HG03280 (cell line): ENCODE measurements around the gene ZDHHC5.
A peak's percentile ranks its signal among the peaks of the same experiment; 100 is the strongest.
"Not testable (repeated sequence)": the region's sequence is repeated elsewhere in the genome, so short reads cannot be mapped to it uniquely, and the experiment has no call there.

Experiments used
- ATAC-seq: cut with Tn5 transposase; IDR thresholded peaks from one replicate; pipeline ENCODE4 v1.9.1; 2021; ENCODE audit warnings: mild to moderate bottlenecking, moderate library complexity; ENCODE audit not compliant: unreplicated experiment

Gene ZDHHC5

DNA sequence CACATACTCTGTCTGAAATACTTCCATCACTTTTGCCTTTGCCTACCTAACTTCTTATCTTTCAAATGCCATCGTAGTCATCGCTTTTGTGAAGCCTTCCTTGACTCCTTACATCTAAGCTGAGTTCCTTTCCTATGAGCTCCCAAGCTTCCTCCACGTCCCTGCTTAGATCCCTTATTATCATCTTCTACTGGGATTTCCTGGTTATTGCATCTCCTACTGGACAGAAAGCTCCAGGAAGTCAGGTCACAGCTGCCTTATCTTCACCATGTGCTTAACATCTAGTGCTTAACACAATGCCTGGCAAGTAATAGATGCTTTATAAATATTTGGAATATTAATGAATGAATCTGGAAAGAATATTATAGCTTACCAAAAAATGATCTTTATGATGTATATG, 24.1 kb upstream of the ZDHHC5 start:
- ATAC-seq: no peak

GRCh38 chr11:57644748-57645688, 22.9 kb upstream of the ZDHHC5 start:
- ATAC-seq: peak; percentile 60

GRCh38 chr11:57645689-57646085, 22.2 kb upstream of the ZDHHC5 start:
- no peak for ATAC-seq

GRCh38 chr11:57646194-57646798, 21.6 kb upstream of the ZDHHC5 start:
- no peak for ATAC-seq

DNA sequence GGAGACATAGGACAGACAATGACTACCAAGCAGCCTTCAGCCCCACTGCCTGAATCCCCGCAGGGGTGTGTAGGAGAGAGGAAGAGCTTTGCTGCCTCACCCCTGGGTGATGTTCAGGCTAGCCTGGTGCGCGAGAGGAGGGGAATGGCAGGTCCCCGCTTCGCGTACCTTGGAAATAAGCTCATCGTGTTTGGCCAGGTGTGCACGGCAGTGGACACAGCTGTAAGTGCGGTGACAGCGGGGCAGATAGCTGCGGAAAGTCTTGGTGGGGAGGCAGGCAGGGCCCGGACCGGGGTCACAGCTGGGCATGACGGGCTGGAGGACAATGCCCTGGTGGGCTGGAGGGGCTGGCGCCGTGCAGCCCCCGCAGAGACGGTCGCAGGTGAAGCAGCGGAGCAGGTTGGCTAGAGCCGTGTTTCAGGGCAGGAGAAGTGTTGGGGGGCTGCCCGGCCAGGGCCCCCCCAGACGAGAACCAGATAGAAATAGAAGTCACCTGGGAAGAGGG, 21.1 kb upstream of the ZDHHC5 start:
- ATAC-seq: no peak

- no peak for ATAC-seq
Measured at GRCh38 chr11:57647372-57647771, 20.5 kb upstream of the ZDHHC5 start.

DNA sequence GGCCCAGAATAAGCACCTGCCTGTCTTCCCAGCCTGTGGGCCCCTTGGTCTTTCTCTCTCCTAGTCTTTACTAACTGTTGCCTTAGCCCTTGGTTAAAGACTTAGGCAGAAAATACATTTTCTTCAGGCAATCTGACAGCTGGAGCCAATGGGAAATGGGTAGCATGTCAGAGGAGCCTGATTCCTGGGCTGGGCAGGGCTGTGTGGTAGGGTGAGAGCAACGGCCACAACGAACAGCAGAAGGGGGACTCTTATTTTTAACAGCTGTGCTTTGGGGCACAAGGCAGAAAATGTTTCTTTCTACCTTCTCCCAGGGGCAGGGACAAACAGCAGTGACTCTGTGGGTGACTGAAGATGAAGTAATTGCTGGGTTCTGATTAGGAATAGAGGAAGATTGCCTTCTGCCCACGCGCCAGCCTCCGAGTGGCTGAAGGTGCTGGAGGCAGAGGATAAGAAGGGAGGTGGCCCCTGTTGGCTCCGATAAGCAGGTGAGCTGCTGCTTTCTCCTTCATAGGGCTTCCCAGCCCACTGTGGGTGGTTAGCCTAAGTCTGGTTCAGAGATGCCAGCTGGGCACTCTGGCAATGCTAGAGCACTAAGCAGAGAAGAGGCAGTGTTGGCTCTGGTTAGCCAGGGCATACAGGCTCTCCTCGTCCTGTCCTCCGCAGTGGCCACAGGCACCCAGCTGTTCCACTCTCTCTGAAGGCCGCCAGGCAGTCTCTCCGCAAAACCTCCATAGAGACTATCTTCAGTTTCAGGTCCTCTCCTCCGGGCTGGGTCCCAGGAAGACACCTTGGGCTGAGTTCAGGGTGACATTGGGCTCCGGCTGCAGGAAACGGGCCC, 19.7 kb upstream of the ZDHHC5 start:
- no peak for ATAC-seq

- no peak for ATAC-seq
Measured at GRCh38 chr11:57648801-57649735, 18.8 kb upstream of the ZDHHC5 start.

GRCh38 chr11:57649826-57650738, 17.8 kb upstream of the ZDHHC5 start, which contains the start of gene YPEL4:
YPEL4 (minus strand) TSS chr11:57649912; CDS start chr11:57647107, 2,805 bp downstream.
- no peak for ATAC-seq

DNA sequence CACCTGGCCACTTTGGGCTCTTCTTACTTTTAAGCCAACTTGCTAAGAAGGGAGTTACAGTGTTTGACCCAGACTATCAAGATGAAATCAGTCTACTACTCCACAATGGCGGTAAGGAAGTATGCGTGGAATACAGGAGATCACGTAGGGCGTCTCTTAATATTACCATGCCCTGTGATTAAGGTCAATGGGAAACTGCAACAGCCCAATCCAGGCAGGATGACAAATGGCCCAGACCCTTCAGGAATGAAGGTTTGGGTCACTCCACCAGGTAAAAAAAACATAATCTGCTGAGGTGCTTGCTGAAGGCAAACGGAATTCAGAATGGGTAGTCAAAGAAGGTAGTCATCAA, 17.2 kb upstream of the ZDHHC5 start:
- no peak for ATAC-seq

DNA sequence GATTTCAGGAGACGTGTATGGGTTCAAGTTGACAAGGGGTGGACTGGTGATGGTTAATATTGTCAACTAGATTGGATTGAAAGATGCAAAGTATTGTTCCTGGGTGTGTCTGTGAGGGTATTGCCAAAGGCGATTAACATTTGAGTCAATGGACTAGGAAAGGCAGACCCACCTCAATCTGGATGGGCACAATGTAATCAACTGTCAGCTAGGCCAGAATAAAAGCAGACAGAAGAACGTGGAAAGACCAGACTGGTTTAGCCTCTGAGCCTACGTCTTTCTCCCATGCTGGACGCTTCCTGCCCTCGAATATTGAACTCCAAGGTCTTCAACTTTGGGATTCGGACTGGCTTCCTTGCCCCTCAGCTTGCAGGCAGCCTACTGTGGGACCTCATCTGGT, 16.5 kb upstream of the ZDHHC5 start:
- no peak for ATAC-seq

- not testable (repeated sequence) for ATAC-seq
Measured at GRCh38 chr11:57652230-57652629, 15.7 kb upstream of the ZDHHC5 start.

GRCh38 chr11:57652662-57653061, 15.3 kb upstream of the ZDHHC5 start:
- ATAC-seq: no peak

- no peak for ATAC-seq
Measured at GRCh38 chr11:57653163-57653562, 14.8 kb upstream of the ZDHHC5 start.

DNA sequence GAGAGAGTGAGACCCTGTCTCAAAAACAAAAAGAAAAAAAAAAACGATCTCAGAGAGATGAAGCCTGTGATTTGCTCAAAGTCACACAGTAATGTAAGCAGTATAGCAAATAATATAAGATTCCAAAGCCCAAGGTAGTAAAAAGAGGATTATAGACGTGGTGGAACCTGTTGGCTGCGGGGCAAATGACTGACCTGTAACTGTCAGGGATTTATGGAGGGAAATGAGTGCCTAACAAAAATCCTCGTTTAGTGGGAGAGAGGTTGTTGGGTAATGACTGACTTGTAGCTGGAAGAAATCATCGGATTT, 11.1 kb upstream of the ZDHHC5 start:
- ATAC-seq: no peak

DNA sequence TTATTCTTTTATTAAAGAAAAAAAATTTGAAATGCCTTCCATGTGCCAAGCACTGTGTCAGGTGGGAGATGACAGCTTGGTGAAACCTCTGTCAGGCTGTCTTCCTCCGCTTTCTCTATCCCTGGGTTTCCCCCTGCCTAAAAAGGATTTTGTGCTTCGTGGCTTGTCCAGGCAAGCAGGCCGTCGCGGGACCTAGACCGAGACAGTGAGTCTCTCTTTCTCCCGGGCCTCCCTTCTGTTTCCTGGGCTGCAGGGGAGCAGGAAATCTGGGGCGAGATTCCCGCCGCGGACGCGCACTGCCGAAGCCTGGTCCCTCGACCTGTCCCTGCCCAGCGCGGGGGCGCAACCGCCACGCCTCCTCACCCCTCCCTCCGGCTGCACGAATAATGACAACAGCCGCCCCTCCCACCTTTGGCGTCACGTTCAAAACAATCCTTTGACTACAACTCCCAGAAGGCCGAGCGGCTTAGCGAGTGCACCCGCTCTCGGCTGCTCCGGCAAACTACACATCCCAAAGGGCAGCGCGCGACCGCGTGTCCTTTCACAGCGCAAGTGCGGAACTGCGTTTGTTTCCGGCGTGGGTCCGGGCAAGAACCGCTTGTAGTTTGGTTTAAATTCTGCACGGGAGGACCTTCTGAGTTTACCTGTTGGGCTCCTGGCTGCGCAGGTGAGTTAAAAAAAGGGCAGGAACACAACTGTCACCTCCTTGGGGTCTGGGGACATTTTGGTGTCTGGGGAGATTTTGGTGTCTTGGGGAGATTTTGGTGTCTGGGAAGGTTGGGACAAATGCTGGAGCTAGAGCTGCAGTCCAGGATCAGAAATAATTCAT, 10.5 kb upstream of the ZDHHC5 start, which contains the start of gene CLP1:
Gene CLP1 (plus strand): TSS at position 569 of the 829 bp plus-strand sequence. CDS start 1,715 bp downstream, outside the sequence.
- peak; percentile 99 for ATAC-seq

GRCh38 chr11:57658023-57658361, 9.9 kb upstream of the ZDHHC5 start:
- ATAC-seq: no peak

GRCh38 chr11:57659669-57660068, 8.2 kb upstream of the ZDHHC5 start:
- no peak for ATAC-seq
